ELR (cell line): ENCODE data around the gene ZNF480.
"Not testable (repeated sequence)": the region's sequence is repeated elsewhere in the genome, so short reads cannot be mapped to it uniquely, and the experiment has no call there.

Experiments used
- DNase-seq: peaks from one replicate; pipeline ENCODE4 v3.0.0-alpha.2; 2015; ENCODE audit warnings: low read depth

The ZNF480 gene

GRCh38 chr19:52296773-52297600 lies at the start of gene ZNF480:
Gene ZNF480 (plus strand): TSS chr19:52297169. CDS start chr19:52300413, 3,244 bp downstream.
- DNase-seq: peak; percentile 79

GRCh38 chr19:52248241-52248640 lies 48.7 kb upstream of the ZNF480 start:
- DNase-seq: peak; percentile 62

- no peak for DNase-seq
Measured at GRCh38 chr19:52258426-52258825, 38.5 kb upstream of the ZNF480 start.

DNA sequence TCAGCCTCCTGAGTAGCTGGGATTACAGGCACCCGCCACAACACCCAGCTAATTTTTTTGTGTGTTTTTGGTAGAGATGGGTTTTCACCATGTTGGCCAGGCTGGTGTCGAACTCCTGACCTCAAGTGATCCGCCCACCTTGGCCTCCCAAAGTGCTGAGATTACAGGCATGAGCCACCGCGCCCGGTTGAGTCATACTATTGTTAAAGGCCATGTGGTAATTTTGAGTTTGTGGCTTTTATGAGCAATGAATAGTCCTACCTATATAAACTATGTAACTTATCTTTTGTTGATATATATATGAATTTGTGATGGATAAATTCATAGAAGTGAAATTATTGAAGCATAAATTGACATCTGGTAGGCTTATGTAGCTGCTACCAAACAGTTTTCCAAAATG lies 31.4 kb upstream of the ZNF480 start:
- DNase-seq: peak; percentile 33

GRCh38 chr19:52269338-52270261 lies 27.4 kb upstream of the ZNF480 start, which contains the start of gene ZNF766:
Gene ZNF766 (plus strand): TSS chr19:52269587. CDS start chr19:52269614, 27 bp downstream.
- DNase-seq: peak; percentile 94

DNA sequence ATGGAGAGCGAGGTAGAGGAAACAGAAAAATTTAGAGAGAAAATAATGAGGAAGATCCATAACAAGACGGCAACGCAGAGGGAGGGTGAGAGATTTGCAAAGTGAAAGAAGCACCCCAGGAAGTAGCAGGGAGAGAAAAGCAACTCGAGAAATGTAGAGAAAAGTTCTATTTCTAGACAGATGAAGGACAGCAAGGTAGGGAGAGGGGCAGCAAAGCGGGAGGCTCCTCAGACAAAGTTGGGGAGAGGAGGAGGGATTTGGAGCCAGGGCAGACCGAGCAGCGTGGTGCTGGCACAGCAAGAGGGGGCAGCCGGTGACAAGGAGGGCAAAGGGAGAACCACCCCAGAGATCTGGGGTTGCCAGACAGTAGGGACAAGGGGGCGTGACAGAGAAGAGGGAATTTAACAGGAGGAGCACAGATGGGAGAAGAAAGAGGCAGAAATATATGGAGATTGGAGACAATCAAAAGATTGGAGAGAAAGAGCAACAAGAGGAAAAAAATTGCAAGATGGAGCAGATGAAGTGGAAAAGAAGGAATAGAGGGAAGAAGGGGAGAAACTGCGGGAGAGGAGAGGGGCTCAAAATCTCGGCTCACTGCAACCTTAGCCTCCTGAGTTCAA lies 26.6 kb upstream of the ZNF480 start:
- DNase-seq: peak; percentile 35

- DNase-seq: no peak
Measured at GRCh38 chr19:52273301-52273700, 23.7 kb upstream of the ZNF480 start.

- DNase-seq: no peak
Measured at GRCh38 chr19:52274191-52274590, 22.8 kb upstream of the ZNF480 start.

DNA sequence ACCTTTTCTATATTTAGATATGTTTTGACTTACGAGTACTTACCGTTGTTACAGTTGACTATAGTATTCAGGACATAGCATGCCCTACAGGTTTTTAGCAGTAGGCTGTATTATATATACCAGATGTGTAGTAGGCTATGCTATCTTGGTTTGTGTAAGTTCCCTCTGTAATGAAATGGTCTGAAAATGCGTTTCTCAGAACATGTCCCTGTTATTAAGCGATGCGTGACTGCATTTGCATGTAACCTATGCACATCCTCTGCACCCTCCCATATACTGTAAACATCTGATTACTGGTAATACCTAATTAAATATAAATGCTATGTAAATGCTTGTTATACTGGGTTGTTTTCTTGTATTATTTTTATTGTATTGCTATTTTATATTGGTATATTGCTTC lies 21.0 kb upstream of the ZNF480 start:
- no peak for DNase-seq

- no peak for DNase-seq
Measured at GRCh38 chr19:52277471-52277870, 19.5 kb upstream of the ZNF480 start.

- no peak for DNase-seq
Measured at GRCh38 chr19:52286256-52286655, 10.7 kb upstream of the ZNF480 start.

GRCh38 chr19:52291781-52292180 lies 5.2 kb upstream of the ZNF480 start:
- DNase-seq: no peak

DNA sequence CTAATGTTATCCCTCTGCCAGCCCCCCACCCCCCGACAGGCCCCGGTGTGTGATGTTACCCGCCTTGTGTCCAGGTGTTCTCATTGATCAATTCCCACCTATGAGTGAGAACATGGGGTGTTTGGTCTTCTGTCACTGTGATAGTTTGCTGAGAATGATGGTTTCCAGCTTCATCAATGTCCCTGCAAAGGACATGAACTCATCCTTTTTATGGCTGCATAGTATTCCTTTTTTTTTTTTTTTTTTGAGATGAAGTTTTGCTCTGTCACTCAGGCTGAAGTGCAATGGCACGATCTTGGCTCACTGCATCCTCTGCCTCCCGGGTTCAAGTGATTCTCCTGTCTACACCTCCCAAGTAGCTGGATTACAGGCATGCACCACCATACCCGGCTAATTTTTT lies 4.0 kb upstream of the ZNF480 start:
- DNase-seq: not testable (repeated sequence)

GRCh38 chr19:52296400-52296772 lies 583 bp upstream of the ZNF480 start:
- no peak for DNase-seq

- DNase-seq: no peak
Measured at GRCh38 chr19:52297601-52298364, 814 bp downstream of the ZNF480 start.

DNA sequence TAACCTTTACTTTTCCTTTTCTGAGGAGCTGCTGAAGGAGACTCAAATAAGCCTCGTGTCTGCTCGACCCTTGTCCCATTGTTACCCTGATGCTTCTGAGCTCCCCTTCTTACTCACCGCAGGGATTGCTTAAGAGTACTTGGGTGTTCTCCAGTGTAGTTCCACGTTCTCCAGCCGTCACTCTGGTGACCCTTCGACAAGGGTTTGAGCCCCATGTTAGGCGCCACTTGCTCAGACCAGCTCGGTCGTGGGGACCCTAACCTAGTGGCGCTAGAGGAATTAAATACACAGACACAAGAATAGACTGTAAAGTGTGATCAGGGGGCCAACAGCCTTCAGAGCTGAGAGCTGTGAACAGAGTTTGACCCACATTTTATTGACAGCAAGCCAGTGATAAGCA lies 10.3 kb downstream of the ZNF480 start:
- peak; percentile 7 for DNase-seq

DNA sequence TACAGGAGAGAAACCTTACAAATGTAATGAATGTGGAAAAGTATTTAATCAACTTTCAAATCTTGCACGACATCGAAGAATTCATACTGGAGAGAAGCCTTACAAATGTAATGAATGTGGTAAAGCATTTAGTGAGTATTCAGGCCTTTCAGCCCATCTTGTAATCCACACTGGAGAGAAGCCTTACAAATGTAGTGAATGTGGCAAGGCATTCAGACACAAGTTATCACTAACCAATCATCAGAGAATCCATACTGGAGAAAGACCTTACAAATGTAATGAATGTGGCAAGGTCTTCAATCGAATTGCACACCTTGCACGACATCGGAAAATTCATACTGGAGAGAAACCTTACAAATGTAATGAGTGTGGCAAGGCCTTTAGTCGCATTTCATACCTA lies 25.5 kb downstream of the ZNF480 start:
- no peak for DNase-seq

DNA sequence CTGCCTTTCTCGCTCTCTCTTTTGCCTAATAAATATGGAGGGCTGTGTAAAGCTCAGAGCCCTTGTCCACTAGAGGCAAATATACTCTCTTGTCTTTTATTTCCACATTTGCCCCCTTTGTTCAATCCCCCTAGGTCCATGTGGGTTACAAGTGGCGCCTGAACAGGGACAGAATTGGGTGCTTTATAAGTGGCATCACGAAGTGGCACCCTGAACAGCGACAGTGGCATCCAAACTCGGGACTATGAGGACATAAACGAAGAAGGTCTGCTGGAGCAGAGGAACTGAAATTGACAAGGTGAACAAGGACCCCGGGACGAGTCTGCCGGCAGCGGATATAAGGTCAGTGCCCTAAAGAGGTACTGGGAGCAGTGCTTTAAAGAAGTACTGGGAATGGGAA lies 34.8 kb downstream of the ZNF480 start:
- DNase-seq: no peak

GRCh38 chr19:52335768-52336116 lies 38.8 kb downstream of the ZNF480 start:
- no peak for DNase-seq

DNA sequence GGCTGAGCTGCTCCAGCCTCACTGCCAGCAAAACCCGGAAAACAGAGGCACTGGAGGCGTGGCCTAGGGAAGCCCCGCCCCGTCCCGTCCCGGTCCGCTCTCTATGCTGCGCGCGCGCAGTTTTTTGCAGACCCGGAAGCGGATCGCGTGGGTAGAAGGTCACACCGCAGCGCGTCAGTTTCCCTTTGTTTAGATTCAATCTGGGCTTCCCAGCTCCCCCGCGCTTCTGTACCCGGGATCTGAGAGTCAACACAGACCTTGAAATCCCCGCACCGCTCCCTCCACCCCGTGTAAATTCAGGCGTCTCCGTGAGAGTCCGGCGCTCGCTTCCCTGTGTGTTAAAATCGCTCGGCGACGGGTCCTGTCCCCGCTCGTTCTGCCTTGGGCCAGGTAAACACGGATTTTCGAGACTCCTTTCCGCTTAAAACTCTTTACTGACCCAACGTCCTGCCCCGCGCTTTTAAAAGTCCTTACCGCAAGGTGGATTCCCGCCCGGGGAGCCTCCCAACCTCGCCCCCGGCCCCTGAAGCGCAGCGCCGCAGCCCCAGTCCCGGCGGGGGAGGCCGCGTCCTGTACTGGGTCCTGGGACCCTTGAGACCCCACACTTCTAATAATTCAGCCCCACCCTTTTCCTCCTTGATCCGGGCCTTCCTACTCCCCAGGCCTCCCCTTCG lies 39.3 kb downstream of the ZNF480 start, which contains the start of gene ZNF610:
Gene ZNF610, plus strand, starts transcription at position 127 of the 674 bp plus-strand sequence. CDS start 12,930 bp downstream, outside the sequence.
- DNase-seq: peak; percentile 78

DNA sequence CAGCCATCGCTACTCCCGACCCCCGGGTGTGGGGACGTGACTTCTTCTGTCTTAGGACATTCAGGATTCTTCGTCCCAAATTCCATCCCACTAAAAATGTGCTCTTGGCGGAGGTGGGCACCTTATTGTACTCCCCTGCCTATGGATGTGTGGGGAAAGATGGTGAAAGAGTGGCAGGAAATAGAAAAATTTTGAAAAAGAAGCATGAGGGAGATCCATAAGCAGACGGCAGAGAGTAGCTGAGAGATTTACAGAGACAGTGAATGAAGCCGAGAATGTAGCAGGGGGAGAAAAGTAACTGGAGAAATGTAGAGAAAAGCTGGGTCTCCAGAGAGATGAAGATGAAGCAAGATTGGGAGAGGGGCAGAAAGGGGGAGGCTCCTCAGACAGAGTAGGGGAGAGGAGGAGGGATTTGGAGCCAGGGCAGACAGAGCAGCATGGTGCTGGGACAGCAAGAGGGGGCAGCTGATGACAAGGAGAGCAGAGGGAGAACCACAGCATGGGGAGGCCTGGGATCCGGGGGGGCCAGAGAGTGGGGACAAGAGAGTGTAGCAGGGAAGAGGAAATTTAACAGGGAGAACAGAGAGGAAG lies 39.9 kb downstream of the ZNF480 start:
- peak; percentile 7 for DNase-seq
